HG03039 (cell line): ENCODE results near the gene NPAS2.
A peak's percentile ranks its signal among the peaks of the same experiment; 100 is the strongest.

Source experiments
- ATAC-seq: cut with Tn5 transposase; IDR thresholded peaks from one replicate; pipeline ENCODE4 v1.9.1; 2021; ENCODE audit warnings: mild to moderate bottlenecking, moderate library complexity; ENCODE audit not compliant: unreplicated experiment

Gene NPAS2

GRCh38 chr2:100960688-100961087 is 140.7 kb downstream of the NPAS2 start:
- ATAC-seq = no peak

- ATAC-seq = no peak
These were observed 142.6 kb downstream of the NPAS2 start for GRCh38 chr2:100962366-100963025.

GRCh38 chr2:100963026-100963375 is 143.1 kb downstream of the NPAS2 start:
- ATAC-seq = no peak

- no peak for ATAC-seq
These were observed 144.3 kb downstream of the NPAS2 start for GRCh38 chr2:100964222-100964621.

GRCh38 chr2:100964681-100965169 is 144.8 kb downstream of the NPAS2 start:
- no peak for ATAC-seq

GRCh38 chr2:100965596-100965995 is 145.7 kb downstream of the NPAS2 start:
- ATAC-seq = no peak

- ATAC-seq = no peak
These were observed 147.8 kb downstream of the NPAS2 start for GRCh38 chr2:100967716-100968115.

GRCh38 chr2:100968146-100969145 is 148.5 kb downstream of the NPAS2 start:
- no peak for ATAC-seq

GRCh38 chr2:100969998-100970397 is 150.1 kb downstream of the NPAS2 start:
- ATAC-seq = no peak

- no peak for ATAC-seq
These were observed 151.3 kb downstream of the NPAS2 start for GRCh38 chr2:100971221-100971620.

- ATAC-seq = no peak
These were observed 152.5 kb downstream of the NPAS2 start for GRCh38 chr2:100972452-100972851.

GRCh38 chr2:100974712-100975520 is 155.0 kb downstream of the NPAS2 start:
- no peak for ATAC-seq

- ATAC-seq = no peak
These were observed 155.5 kb downstream of the NPAS2 start for GRCh38 chr2:100975521-100975785.

- no peak for ATAC-seq
These were observed 156.1 kb downstream of the NPAS2 start for GRCh38 chr2:100976061-100976460.

GRCh38 chr2:100976645-100977391 is 156.9 kb downstream of the NPAS2 start:
- peak; percentile 79 for ATAC-seq

GRCh38 chr2:100977511-100977910 is 157.6 kb downstream of the NPAS2 start:
- ATAC-seq = no peak

- no peak for ATAC-seq
These were observed 158.7 kb downstream of the NPAS2 start for GRCh38 chr2:100978582-100979191.

GRCh38 chr2:100980046-100980445 is 160.1 kb downstream of the NPAS2 start:
- no peak for ATAC-seq

- ATAC-seq = no peak
These were observed 161.1 kb downstream of the NPAS2 start for GRCh38 chr2:100981011-100981410.

- ATAC-seq = no peak
These were observed 162.5 kb downstream of the NPAS2 start for GRCh38 chr2:100982431-100982861.
